GM12873 (cell line): ENCODE data around the gene ASIP.

Experiments
- TF ChIP-seq, protein P1 (sequence below): IDR thresholded peaks from 2 replicates; pipeline ENCODE4 v1.5.1; 2012; ENCODE audit warnings: low read depth, mild to moderate bottlenecking, moderate library complexity, low read length, control low read depth; ENCODE audit not compliant: insufficient read depth; ENCODE audit errors: missing control alignments

Gene ASIP

DNA sequence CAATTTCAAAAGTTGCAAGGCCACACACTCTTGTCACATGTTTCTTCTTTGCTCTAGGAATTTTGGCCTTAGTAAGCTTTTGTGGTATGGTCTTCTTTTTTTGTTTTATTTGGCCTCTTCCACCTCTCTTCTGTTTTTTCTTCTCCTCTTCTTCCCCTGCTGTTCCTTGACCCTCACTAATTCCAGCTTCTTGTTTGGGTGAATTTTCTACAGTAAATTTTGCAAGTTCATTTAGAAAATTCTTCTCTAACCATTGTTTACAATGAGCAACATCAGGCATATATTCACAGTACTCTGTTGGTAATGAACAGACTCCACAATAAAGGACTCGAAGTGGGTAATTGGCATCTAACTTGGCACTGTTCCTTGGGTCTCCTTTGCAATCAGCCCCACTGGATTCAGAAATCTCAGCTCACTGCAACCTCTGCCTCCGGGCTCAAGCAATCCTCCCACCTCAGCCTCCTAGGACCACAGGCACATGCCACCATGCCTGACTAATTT lies 5.0 kb downstream of the ASIP start:
- TF ChIP-seq, protein P1, sequence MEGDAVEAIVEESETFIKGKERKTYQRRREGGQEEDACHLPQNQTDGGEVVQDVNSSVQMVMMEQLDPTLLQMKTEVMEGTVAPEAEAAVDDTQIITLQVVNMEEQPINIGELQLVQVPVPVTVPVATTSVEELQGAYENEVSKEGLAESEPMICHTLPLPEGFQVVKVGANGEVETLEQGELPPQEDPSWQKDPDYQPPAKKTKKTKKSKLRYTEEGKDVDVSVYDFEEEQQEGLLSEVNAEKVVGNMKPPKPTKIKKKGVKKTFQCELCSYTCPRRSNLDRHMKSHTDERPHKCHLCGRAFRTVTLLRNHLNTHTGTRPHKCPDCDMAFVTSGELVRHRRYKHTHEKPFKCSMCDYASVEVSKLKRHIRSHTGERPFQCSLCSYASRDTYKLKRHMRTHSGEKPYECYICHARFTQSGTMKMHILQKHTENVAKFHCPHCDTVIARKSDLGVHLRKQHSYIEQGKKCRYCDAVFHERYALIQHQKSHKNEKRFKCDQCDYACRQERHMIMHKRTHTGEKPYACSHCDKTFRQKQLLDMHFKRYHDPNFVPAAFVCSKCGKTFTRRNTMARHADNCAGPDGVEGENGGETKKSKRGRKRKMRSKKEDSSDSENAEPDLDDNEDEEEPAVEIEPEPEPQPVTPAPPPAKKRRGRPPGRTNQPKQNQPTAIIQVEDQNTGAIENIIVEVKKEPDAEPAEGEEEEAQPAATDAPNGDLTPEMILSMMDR, result no peak

DNA sequence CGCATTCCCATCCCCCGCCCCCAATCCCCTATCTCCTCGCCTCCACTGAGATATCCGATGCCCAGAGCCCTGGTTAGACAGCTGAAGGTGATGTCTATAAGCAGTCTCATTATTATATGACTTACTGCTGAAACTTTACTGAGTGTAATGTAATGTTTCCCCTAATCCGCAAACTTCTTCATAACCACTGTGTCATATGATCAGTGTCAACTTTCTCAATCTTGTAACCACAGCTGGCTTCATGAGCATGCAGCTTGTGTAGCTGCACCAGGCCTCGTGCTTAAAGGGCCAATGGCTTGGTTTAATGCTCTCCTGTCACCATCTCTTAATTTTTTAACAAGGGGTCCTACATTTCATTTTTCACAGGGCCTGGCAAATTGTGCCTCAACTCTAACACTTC lies 8.1 kb downstream of the ASIP start:
- TF ChIP-seq, protein P1, result no peak

DNA sequence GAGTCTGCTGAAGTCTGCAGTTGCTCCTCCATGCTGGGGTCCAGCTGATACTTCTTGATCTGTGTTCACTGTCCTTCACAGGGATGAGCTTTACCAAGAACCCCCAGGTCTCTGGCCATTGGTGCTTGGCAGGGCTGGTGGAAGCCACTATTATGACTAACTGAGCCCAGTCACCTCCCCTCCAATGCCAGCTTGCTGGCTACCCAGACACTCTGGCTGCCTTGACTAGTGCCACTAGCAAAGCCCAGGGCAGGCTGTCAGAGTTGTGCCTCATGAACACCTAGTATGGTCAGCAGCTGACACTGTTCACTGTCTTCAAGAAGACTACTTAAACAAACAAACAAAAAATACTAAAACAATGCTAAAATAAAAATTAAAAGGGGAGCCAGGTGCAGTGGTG lies 8.8 kb downstream of the ASIP start:
- TF ChIP-seq, protein P1, result no peak

DNA sequence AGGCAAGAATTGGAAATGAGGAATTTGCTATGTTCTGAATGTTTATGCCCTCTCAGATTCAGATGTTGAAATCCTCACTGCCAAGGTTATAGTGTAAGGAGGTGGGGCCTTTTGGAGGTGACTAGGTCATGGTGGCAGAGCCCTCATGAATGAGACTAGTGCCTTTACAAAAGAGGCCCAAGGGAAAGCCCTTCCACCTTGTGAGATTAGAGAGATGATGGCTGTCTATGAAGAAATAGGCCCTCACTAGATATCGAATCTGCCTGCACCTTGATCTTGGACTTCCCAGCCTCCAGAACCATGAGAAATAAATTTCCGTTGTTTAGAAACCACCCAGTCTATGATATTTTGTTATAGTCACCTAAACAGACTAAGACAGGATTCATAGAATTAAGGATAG lies 10.4 kb downstream of the ASIP start:
- TF ChIP-seq, protein P1, result no peak

DNA sequence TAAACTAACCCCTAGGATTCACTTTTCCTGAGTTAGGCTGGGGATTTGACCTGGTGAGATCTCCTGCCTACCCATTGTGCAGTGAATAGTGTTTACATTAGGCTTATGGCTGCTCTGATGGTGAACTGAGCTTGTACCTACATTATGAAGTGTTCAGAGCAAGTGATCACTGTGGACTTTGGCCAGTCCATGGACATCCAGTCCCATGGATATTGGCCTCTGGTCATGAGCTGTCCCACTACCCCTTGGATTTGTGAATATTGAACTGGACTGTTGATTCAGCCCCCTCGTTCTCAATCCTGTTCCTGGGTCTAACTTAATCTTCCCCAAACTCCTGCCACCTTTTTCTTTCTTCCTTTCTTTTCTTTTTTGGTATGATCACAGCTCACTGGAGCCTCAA lies 13.8 kb downstream of the ASIP start:
- TF ChIP-seq, protein P1, result no peak

DNA sequence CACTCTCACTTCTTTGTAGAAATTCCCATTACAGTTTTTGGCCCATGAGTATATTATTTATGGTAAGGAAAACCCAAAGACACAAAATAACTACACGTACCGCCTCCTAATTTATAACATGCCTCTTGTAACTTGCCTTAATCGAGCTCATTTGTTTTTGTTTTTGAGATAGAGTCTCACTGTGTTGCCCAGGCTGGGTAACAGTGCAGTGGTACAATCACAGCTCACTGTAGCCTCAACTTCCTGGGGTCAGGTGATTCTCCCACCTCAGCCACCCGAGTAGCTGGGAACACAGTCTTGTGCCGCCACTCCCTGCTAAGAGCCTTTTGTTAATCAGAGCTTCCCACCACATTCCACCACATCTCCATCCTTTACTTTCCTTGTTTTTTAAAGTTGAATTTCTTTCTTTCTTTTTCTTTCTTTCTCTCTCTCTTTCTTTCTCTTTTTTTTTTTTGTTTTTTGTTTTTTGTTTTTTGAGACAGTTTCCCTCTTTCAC lies 15.5 kb downstream of the ASIP start:
- TF ChIP-seq, protein P1, result no peak

DNA sequence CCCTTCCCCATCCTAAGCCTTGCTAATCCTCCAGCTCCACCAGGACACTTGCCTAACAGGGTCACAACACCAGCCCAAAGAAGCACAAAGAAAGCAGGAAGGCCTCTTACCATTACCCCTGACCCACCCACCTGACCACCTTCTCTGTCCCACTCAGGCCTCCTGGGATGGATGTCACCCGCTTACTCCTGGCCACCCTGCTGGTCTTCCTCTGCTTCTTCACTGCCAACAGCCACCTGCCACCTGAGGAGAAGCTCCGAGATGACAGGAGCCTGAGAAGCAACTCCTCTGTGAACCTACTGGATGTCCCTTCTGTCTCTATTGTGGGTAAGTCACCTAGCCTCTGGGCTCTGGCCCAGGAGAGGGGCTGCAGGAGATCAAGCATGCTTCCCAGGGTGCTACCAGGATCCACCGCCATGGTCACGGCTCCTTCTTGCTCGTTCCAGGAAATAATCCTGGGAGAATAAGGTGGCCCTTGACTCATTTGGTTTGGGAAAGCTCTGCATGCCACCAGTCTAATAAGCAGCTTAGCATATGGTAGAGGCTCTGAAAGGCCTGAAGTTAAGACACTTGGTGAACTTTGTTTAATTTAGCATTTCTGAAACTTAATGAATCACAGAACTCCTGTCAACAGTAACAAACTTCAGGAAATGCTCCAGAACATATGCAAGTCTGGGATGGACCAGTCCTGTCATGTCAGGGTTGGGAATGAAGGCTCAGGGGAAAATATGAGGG lies 19.2 kb downstream of the ASIP start:
- TF ChIP-seq, protein P1, result no peak
